Prostate gland (tissue), 2 donors: Measurements from ENCODE around the gene TAF9B. TPM values are rescaled to one million over a fixed set of nuclear protein-coding genes. Genes with fewer than 3 reads are reported as not detected.

Source experiments
- DNase-seq: peaks from one replicate; pipeline ENCODE4 v3.0.0-alpha.2; 2019; ENCODE audit warnings: low spot score
- H3K27ac ChIP-seq, 2 donors: fragments of 200-600 bp; sonication (generic); 2 replicates each; pipeline ENCODE4 v1.5.1; 2017 to 2019
- H3K27me3 ChIP-seq: fragments of 200-600 bp; sonication (generic); replicated peaks from 2 replicates; pipeline ENCODE4 v1.5.1; 2019; ENCODE audit not compliant: insufficient read depth
- H3K36me3 ChIP-seq, 2 donors: fragments of 200-600 bp; sonication (generic); 1 replicate in 1 of 2; 2 replicates in 1 of 2; pipeline versions ENCODE4 v1.5.1 to v1.8.1; 2017 to 2019
- H3K4me1 ChIP-seq: fragments of 200-600 bp; sonication (generic); replicated peaks from 2 replicates; pipeline ENCODE4 v1.5.1; 2019
- H3K4me3 ChIP-seq, 2 donors: fragments of 200-600 bp; sonication (generic); 2 replicates each; pipeline ENCODE4 v1.5.1; 2017 to 2019
- H3K9me3 ChIP-seq: fragments of 200-600 bp; sonication (generic); 2 replicates; pipeline ENCODE4 v1.5.1; 2017
- POLR2A ChIP-seq: fragments of 450-650 bp; IDR thresholded peaks from one replicate; pipeline ENCODE4 v1.6.1; 2016; ENCODE audit warnings: antibody characterized with exemption, mild to moderate bottlenecking
- POLR2AphosphoS5 ChIP-seq: sonication (generic); formaldehyde crosslinking; IDR thresholded peaks from one replicate; pipeline ENCODE4 v1.6.1; 2017; ENCODE audit warnings: antibody characterized with exemption
- WGBS: methylation state at CpG from one replicate; pipeline ENCODE4 v1.1.5; 2018; 5-methylcytosine and 5-hydroxymethylcytosine counted together
- intact Hi-C: fragments of 100-400 bp; cut with DNase I; formaldehyde crosslinking; loops from one replicate; pipeline ENCODE4 v1.14.2; 2022
- total RNA-seq, 2 donors: library from RNA; depleted of rRNA; stranded (reverse); fragments of >200 nt; gene quantifications; one replicate each; pipeline ENCODE4 v1.1.0, GENCODE V29; 2016
- TF ChIP-seq, protein P1 (sequence below), 4 experiments: fragments of 200-600 bp in 2 of 4; fragments of 450-650 bp in 2 of 4; sonication (generic) in 2 of 4; IDR thresholded peaks; 1 replicate in 3 of 4; 2 replicates in 1 of 4; pipeline ENCODE4 v1.5.1; 2016 to 2019; ENCODE audit warnings: antibody characterized with exemption in 4 of 4, mild to moderate bottlenecking in 2 of 4, moderate library complexity in 2 of 4

The TAF9B gene
- total RNA-seq, 2 donors from 2014 or later: 27.0 to 37.4 TPM

DNA sequence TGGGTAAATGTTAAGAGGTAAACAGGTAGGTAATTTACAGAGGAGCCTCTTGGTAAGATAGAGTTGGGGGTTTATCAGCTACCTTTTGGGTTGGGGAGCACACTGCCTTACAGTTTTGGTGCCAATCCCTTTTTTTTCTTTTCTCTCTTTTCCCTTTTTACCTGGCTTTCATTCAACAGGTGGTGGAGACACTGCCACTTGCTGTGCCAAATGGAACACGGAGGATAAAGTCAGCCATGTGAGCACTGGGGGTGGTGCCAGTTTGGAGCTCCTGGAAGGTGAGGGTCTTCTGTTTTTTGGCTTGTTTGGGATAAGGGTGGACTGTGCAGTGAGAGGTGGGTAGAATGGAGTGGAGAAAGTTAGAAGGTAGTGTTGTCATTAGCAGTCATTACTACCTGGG is 14.3 kb downstream of the TAF9B start:
- TF ChIP-seq, protein P1, sequence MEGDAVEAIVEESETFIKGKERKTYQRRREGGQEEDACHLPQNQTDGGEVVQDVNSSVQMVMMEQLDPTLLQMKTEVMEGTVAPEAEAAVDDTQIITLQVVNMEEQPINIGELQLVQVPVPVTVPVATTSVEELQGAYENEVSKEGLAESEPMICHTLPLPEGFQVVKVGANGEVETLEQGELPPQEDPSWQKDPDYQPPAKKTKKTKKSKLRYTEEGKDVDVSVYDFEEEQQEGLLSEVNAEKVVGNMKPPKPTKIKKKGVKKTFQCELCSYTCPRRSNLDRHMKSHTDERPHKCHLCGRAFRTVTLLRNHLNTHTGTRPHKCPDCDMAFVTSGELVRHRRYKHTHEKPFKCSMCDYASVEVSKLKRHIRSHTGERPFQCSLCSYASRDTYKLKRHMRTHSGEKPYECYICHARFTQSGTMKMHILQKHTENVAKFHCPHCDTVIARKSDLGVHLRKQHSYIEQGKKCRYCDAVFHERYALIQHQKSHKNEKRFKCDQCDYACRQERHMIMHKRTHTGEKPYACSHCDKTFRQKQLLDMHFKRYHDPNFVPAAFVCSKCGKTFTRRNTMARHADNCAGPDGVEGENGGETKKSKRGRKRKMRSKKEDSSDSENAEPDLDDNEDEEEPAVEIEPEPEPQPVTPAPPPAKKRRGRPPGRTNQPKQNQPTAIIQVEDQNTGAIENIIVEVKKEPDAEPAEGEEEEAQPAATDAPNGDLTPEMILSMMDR (IDR thresholded peaks at IDR 0.05): no peak
- no peak for TF ChIP-seq POLR2AphosphoS5
- no peak for TF ChIP-seq POLR2A
- no peak for DNase-seq
- 20% methylated on average over 1 of the region's 1 CpG for WGBS
- Histone ChIP-seq H3K9me3 (no peaks in the 10 kb centered on the region), H3K4me3 (no peak overlapping the region), H3K36me3 (no peaks in the 10 kb centered on the region), H3K27me3 (no peaks in the 10 kb centered on the region), H3K27ac (no peak overlapping the region), H3K4me1 (no peaks in the 10 kb centered on the region)
- intact Hi-C loops: no loop called here

DNA sequence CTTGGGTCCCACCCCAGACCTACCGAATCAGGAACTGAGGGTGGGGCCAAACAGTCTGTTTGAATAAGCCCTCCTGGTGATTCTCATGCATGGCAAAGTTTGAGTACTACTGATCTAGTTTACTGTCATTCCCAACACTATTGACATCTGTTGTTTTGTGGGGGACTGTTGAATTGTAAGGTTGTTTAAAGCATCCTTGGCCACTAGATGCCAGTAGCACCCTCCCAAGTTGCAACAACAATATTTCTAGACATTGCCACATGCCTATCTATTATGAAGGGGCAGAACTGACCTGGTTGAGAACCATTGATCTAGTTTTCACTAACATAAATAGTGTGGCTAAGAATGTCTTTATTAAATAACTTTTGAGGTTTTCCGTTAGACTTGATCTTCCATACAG is 15.1 kb downstream of the TAF9B start:
- Histone ChIP-seq H3K27me3 (no peaks in the 10 kb centered on the region), H3K4me1 (no peaks in the 10 kb centered on the region), H3K36me3 (no peaks in the 10 kb centered on the region), H3K4me3 (no peak overlapping the region), H3K9me3 (no peaks in the 10 kb centered on the region), H3K27ac (no peak overlapping the region)
- no peak for DNase-seq
- intact Hi-C loops: no loop called here
- TF ChIP-seq POLR2AphosphoS5: no peak
- no peak for TF ChIP-seq POLR2A
- TF ChIP-seq, protein P1 (IDR thresholded peaks at IDR 0.05): no peak
- WGBS: 56% methylated on average over 2 of the region's 2 CpGs

DNA sequence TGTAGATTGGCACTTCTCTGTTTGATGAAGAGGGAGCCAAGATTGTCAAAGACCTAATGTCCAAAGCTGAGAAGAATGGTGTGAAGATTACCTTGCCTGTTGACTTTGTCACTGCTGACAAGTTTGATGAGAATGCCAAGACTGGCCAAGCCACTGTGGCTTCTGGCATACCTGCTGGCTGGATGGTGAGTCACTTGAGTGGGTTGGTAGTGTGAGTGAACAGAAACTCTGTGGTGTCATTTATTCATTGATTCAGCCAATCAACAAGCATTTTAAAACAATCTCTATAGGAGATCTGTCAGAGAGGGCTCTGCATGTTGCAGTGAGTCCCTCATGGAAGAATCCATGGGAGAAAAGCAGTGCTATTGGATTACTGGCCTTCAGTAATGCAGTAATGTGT is 16.3 kb downstream of the TAF9B start:
- no peak for DNase-seq
- TF ChIP-seq POLR2AphosphoS5 (no peak), POLR2A (no peak)
- TF ChIP-seq, protein P1 (IDR thresholded peaks at IDR 0.05): no peak
- Histone ChIP-seq H3K27me3 (no peaks in the 10 kb centered on the region), H3K36me3 (no peaks in the 10 kb centered on the region), H3K27ac (no peak overlapping the region), H3K4me3 (no peak overlapping the region), H3K9me3 (no peaks in the 10 kb centered on the region), H3K4me1 (no peaks in the 10 kb centered on the region)
- intact Hi-C loops: no loop called here

DNA sequence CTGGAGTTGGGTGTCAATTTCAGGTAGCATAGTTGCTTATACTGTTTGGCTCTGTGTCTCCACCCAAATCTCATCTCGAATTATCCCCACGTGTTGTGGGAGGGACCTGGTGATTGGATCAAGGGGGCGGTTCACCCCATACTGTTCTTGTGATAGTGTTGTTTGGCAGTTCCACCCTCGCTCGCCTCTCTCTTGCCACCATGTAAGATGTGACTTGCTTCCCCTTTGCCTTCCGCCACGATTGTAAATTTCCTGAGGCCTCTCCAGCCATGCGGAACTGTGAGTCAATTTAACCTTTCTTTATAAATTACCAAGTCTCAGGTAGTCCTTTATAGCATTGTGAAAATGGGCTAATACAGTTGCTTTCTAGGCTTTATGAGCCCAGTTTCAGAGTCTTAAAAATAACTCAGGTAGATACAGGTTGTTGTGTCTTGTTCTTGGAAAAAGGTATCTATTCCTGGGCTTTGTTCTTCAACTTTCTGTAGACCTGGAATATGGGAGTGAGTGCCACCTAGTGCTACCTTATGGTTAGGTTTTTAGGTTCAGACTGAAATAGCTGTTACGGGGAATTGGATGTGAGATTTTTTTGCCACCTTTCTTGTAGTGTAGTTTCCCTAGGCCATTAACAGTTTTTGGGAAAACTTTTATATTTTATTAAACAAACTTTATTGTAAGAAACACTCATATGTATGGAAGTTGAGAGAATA is 19.8 kb downstream of the TAF9B start:
- TF ChIP-seq, protein P1 (IDR thresholded peaks at IDR 0.05): peak in 1 of 4 experiments; percentile 22
- TF ChIP-seq POLR2A (no peak), POLR2AphosphoS5 (no peak)
- H3K36me3 ChIP-seq: no peaks in the 10 kb centered on the region
- DNase-seq: no peak
- no peak overlapping the region for H3K27ac ChIP-seq
- no peak overlapping the region for H3K4me3 ChIP-seq
- no peaks in the 10 kb centered on the region for H3K4me1 ChIP-seq
- intact Hi-C loops: no loop called here
- 67% methylated on average over 7 of the region's 9 CpGs for WGBS
- no peaks in the 10 kb centered on the region for H3K27me3 ChIP-seq
- H3K9me3 ChIP-seq: no peaks in the 10 kb centered on the region

DNA sequence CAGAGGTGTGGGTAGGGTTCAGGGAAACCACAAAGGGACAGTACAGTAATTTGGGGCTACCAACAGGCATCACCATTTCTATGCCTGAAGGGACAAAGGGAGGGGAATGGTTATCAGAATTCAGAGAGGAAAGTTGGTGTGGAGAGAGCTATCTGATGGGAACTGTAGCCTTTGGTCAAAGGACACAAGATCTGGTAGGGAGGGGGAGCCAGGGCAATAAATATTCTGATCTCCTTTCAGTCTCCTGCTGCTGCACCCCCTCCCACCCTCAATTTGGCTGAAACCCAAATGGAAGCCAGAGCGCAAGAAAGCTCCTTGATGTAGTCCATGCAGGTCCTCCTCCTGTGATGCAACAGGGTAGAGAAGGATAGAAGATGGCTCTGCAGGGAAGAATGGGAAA is 20.8 kb downstream of the TAF9B start:
- TF ChIP-seq POLR2AphosphoS5 (no peak), POLR2A (no peak)
- TF ChIP-seq, protein P1 (IDR thresholded peaks at IDR 0.05): no peak
- Histone ChIP-seq H3K4me3 (no peak overlapping the region), H3K36me3 (no peaks in the 10 kb centered on the region), H3K27me3 (no peaks in the 10 kb centered on the region), H3K4me1 (no peaks in the 10 kb centered on the region), H3K9me3 (no peaks in the 10 kb centered on the region), H3K27ac (no peak overlapping the region)
- 88% methylated on average over 1 of the region's 1 CpG for WGBS
- intact Hi-C loops: no loop called here
- no peak for DNase-seq
